Umbilical cord (tissue), 2 donors: ENCODE results near the gene PFKFB3. TPM values are rescaled to one million over a fixed set of nuclear protein-coding genes. Genes with fewer than 3 reads are reported as not detected.

ENCODE experiments used
- DNase-seq: peaks from one replicate; pipeline ENCODE4 v3.0.0-alpha.2; 2015; ENCODE audit warnings: low spot score
- total RNA-seq: library from RNA; depleted of rRNA; stranded (reverse); fragments of >200 nt; gene quantifications from one replicate; pipeline ENCODE4 v1.2.3, GENCODE V29; 2014; ENCODE audit warnings: low replicate concordance; ENCODE audit not compliant: insufficient read depth

The PFKFB3 gene
- total RNA-seq, 1 donor from 2014 or later = 21.4 TPM

DNA sequence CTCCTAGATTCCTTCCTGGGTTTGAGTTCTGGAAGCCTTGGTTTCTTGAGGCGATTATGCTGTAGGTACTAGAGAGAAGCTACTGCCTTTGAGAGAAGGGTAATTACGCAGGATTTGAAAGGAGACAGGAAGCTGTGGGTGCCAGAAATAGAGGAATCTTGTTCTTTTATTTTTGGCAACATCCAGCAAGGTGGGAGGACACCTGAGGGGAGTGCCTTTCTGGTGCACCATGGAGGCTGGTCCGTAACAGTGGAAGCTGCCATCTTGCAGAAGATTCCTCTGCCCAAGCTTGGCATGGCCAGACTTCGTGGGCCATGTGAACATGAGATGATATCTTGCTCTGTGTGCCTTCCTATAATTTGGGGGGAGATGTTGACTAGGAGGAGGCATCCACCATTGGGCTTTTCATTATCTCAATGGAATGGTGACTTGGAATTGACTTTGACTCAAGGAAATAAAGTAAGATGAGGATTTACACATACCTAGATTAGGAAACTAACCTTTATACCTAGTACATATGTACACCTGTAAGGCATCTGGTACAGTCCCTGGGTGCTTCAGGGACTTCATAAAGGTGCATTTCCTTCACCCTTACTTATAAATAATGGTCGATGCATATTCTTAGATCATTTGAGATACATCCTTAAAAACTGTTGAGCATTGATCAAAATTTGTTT lies 98.2 kb downstream of the PFKFB3 start:
- no peak for DNase-seq

DNA sequence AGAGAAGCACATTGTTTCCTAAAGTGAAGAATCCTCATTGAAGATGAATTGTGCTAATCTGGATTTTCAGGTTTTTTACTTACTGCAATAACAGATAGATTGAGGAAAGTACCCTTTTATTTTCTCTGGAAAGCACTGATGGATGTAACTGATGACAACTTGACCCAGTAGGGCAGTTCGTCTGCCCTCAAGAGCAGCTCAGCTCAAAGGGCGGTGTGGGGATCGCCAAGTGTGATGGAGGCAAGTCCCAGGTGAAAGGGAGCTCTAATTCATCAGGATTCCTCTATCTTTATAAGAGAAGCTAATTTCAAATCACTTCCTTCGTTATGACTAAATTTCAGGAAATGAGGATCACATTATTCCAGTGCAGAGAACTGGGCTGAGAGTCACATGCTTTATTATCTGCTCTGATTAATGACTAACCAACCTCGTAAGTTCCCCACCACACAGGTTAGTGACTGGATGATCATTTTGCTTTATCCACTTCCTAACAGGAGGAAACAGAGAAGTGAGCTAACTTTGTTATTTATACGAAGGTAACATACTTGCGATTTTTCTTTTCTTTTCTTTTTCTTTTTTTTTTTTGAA lies 98.8 kb downstream of the PFKFB3 start:
- DNase-seq = no peak

Other genes with a start within 250 kb of the PFKFB3 start
- gene IL15RA, start 225.4 kb upstream of the PFKFB3 start, total RNA-seq = not detected
- gene IL2RA, start 140.6 kb upstream of the PFKFB3 start, total RNA-seq = 5.1 TPM
- 31.5 TPM for gene RBM17, start 113.9 kb upstream of the PFKFB3 start, total RNA-seq